ENCODE measurements around the gene PELI2. TPM values are rescaled to one million over a fixed set of nuclear protein-coding genes. Genes with fewer than 3 reads are reported as not detected.

Gene PELI2
- total RNA-seq, 2 donors from 2014 or later: 8.9 to 25.7 TPM

GRCh38 chr14:56324856-56325699 lies 206.9 kb downstream of the PELI2 start:
- H3K4me1 ChIP-seq (replicated peaks): no peaks in the 10 kb centered on the region
- H3K27ac ChIP-seq: no peak overlapping the region
- no peaks in the 10 kb centered on the region for H3K9me3 ChIP-seq
- H3K27me3 ChIP-seq (replicated peaks; ENCODE audit: insufficient read depth): no peaks in the 10 kb centered on the region
- intact Hi-C loops (cut with DNase I): no loop called here
- no peak for DNase-seq (ENCODE audit: low spot score)
- no peak overlapping the region for H3K4me3 ChIP-seq
- H3K36me3 ChIP-seq: no peaks in the 10 kb centered on the region
- TF ChIP-seq CTCF (IDR thresholded peaks at IDR 0.05) (no peak), POLR2AphosphoS5 (IDR thresholded peaks at IDR 0.05) (no peak), POLR2A (IDR thresholded peaks at IDR 0.05) (no peak)
- 63% methylated on average over 5 of the region's 5 CpGs for WGBS

GRCh38 chr14:56328021-56328420 lies 209.8 kb downstream of the PELI2 start:
- H3K9me3 ChIP-seq: no peaks in the 10 kb centered on the region
- H3K27me3 ChIP-seq (replicated peaks; ENCODE audit: insufficient read depth): no peaks in the 10 kb centered on the region
- DNase-seq (ENCODE audit: low spot score): no peak
- WGBS: 62% methylated on average over 3 of the region's 3 CpGs
- no peaks in the 10 kb centered on the region for H3K36me3 ChIP-seq
- intact Hi-C loops (cut with DNase I): no loop called here
- no peaks in the 10 kb centered on the region for H3K4me1 ChIP-seq (replicated peaks)
- no peak for TF ChIP-seq CTCF (IDR thresholded peaks at IDR 0.05)
- TF ChIP-seq POLR2A (IDR thresholded peaks at IDR 0.05): no peak
- no peak for TF ChIP-seq POLR2AphosphoS5 (IDR thresholded peaks at IDR 0.05)
- no peak overlapping the region for H3K4me3 ChIP-seq
- H3K27ac ChIP-seq: no peak overlapping the region

- H3K36me3 ChIP-seq: no peaks in the 10 kb centered on the region
- no peak for DNase-seq (ENCODE audit: low spot score)
- H3K9me3 ChIP-seq: no peaks in the 10 kb centered on the region
- H3K4me3 ChIP-seq: no peak overlapping the region
- TF ChIP-seq POLR2AphosphoS5 (IDR thresholded peaks at IDR 0.05) (no peak), POLR2A (IDR thresholded peaks at IDR 0.05) (no peak), CTCF (IDR thresholded peaks at IDR 0.05) (no peak)
- no peaks in the 10 kb centered on the region for H3K4me1 ChIP-seq (replicated peaks)
- intact Hi-C loops (cut with DNase I): no loop called here
- H3K27ac ChIP-seq: no peak overlapping the region
- H3K27me3 ChIP-seq (replicated peaks; ENCODE audit: insufficient read depth): no peaks in the 10 kb centered on the region
- 74% methylated on average over 7 of the region's 7 CpGs for WGBS
Observed at GRCh38 chr14:56331592-56332216, 213.5 kb downstream of the PELI2 start.

- TF ChIP-seq POLR2A (IDR thresholded peaks at IDR 0.05) (no peak), CTCF (IDR thresholded peaks at IDR 0.05) (no peak), POLR2AphosphoS5 (IDR thresholded peaks at IDR 0.05) (no peak)
- no peaks in the 10 kb centered on the region for H3K36me3 ChIP-seq
- H3K4me3 ChIP-seq: no peak overlapping the region
- intact Hi-C loops (cut with DNase I): no loop called here
- H3K27ac ChIP-seq: no peak overlapping the region
- H3K4me1 ChIP-seq (replicated peaks): no peaks in the 10 kb centered on the region
- H3K27me3 ChIP-seq (replicated peaks; ENCODE audit: insufficient read depth): no peaks in the 10 kb centered on the region
- no peak for DNase-seq (ENCODE audit: low spot score)
- no peaks in the 10 kb centered on the region for H3K9me3 ChIP-seq
- 74% methylated on average over 9 of the region's 9 CpGs for WGBS
Observed at GRCh38 chr14:56333359-56334292, 215.4 kb downstream of the PELI2 start.

All from prostate gland (tissue), 2 donors.